Hematopoietic multipotent progenitor cell treated with erythropoietin and hydrocortisone succinate and interleukin-3 and kit ligand, for 17 days (in vitro differentiated cells): Measurements from ENCODE around the gene SIRT3.

ENCODE experiments used
- DNase-seq: peaks from one replicate; pipeline ENCODE4 v3.0.0-alpha.2; 2015; ENCODE audit warnings: low spot score

The SIRT3 gene

DNA sequence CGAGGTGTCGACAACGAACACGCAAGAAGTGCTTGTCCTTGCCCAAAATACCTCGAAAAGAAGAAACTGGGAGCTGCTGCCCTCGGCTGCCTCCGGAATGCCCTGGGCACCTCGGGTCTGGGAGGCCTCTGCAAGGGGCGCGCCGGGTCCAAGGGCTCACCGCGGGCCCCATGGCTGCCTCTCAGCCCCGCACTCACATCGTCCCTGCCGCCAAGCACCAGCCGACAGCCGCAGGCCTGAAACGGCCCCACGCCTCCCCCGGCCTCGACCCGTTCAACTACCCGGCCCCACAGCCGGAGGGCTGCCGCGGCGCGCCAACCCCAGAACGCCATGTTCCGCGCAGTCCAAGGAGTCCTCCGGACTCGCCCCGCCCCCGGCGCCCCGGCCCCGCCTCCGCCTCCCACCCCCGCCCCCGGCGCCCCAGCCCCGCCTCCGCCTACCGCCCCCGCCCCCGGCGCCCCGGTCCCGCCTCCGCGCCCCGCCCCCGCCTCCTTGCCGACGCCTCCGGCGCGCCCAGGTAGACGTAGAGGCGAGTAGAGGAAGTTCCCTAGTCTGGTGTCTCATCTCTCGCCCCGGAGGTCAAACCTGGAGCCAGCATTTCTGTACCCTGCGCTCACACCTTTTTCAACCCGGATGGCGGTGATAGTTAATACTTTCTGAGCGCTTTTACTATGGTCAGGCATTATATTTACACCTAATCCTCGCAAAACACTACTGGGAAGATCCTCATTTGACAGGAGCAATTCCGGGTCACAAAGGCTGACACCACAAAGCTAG is at the start of gene SIRT3:
TSS of gene SIRT3 (minus strand) at position 346 of the 777 bp plus-strand sequence. CDS start at position 332, 14 bp downstream.
- DNase-seq: peak; percentile 89

DNA sequence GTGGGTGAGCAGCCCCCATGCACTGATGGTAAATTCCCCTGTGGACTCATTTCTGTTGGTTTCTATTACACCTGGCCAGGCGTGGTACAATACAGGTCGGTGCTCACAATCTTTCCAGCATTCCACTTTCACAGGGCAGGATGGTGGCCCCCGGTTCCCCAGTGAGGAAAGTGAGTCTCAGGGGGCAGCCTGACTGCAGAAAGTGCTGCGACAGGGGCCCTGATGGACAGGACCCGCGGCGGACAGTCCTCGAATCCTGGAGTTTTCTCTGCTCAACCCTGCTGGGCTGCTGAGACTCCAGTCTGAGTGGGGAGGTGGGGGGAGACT is 49.7 kb upstream of the SIRT3 start:
- DNase-seq: no peak

DNA sequence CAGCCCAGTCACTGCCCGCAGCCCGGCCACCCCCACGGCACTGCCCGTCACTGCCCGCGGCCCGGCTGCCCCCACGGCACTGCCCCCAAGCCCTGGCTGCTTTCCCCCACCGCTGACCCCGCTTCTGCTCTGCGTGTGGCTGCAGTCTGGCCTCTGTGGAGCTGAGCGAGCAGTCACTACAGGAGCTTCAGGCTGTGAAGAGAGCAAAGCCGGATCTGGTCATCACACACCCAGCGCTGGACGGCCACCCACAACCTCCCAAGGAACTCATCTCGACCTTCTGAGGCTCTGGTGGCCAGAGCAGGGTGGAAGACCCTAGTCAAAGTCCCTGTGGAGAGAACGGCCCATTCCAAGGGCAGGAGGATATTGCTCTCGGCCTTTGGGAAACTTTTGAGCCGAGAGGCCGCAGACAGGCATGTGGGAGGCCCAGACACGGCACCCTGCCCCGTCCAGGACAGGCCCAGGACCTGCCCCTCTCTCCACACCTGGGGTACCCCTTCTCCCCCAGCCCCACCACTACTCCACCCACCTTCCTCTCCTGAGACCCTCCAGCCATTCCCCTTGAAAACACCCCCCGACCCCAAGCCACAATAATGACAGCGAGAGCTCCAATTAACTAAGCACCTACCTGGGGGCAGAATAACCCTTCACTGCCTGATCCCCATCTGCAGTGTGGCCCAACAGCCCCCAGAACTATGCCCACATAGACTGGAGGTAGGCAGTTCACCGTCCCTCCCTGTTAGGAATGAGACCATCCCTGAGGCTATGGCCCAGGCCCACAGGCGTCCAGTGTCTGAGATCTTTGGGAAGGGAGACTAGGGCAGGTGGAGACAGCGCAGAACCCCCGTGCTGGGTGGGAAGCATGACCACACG is 49.1 kb upstream of the SIRT3 start:
- DNase-seq: no peak

DNA sequence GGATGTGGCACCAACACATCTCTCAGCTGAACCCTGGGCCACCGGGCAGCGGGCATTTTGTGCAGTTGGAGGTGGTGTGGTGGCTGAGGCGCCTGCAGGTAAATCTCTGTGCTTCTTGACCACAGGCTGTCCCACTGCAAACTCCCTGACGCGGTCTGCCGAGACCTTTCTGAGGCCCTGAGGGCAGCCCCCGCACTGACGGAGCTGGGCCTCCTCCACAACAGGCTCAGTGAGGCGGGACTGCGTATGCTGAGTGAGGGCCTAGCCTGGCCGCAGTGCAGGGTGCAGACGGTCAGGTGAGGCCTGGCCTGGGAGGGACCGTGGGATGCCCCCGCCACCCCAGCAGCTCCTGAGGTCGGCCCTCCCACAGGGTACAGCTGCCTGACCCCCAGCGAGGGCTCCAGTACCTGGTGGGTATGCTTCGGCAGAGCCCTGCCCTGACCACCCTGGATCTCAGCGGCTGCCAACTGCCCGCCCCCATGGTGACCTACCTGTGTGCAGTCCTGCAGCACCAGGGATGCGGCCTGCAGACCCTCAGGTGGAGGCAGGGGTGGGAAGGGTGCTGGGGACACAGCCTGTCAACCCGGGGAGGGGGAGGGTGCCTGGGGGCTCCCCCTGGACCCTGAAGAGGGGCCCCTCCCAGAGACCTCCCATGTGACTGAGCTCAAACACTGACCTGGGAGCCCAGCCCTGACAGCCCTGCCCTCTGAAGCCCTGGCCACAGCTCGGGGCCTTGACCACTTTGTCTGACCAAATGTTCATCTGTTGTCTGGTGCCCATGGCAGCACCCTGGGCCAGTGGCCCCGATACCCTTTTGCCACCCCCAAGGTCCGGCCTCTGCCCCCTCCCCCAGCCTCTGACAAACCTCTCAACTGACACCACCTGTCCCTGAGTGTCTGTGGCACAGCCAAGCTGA is 48.2 kb upstream of the SIRT3 start:
- no peak for DNase-seq

DNA sequence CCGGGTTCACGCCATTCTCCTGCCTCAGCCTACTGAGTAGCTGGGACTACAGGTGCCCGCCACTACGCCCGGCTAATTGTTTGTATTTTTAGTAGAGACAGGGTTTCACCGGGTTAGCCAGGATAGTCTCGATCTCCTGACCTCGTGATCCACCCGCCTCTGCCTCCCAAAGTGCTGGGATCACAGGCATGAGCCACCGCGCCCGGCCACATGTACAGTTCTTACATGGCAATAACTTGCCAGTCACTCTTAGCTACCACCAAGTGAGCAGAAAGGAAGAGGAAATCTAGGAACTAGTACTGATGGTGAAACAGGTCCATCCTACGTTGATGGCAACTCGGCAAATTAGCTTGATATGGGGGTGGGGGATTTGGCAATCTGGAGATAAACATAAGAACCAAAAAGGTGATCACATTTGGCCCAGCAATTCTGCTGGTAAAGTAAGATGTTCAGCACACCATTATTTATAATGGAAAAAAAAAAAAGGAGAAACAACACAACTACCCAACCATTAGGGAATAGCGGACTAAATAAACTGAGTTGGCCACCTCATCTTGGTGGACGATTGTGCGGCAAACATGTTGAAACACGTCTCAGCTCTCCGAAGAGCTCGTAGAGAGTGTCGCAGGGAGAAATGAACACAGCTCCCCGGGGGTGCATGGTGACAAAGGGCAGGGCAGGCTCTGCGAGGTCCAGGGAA is 47.4 kb upstream of the SIRT3 start:
- no peak for DNase-seq

DNA sequence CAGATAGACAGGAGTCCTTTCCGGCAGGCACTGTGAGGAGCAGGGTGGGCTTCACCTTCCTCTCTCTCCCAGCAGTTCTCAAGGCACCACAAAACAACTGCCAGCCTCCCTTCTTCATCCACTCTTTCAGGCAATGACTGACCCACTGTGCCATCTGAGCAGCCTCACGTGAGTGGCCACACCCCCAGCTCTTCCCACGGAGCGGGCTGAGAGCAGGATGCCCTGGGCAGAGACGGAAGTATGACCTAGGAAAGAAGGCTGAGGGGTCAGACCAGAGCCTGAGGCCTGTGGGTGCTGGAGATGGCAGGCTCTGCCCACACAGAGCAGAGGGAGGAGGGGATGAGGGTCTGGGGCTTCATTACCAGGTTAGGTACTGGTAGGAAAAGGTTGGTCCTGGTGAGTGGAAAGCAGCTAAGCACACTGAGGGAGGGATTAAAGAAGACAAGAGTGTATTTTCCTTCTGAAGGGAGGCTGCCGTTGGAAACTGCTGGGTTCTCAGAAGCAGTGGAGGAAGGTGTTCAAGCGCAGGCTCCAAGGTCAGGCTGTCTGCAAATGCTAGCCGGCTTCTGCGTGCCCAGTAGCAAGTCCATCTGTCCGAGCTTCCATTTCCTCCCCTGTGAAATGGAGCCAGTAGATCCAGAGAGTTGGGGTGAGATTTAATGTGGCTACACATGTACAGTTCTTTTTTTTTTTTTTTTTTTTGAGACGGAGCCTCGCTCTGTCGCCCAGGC is 46.7 kb upstream of the SIRT3 start:
- DNase-seq: no peak

DNA sequence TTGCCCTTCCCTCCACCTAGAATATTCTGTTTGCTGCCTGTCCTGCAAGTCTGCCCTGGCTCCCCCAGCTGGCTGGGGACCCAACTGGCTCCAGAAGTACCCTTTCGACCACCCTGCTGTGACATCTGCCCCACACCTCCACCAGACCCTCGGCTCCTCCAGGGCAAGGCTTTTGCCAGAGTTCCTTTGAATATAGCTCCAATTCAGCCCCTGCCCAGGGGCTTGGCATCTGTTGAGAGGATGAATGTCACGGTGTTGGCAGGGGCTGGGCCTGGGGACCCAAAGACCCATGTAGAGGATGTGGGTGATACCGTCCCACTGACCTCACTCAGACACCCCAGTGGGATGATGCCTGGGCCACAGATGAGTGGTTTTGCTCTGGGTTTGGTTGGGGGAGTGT is 46.0 kb upstream of the SIRT3 start:
- DNase-seq: no peak

DNA sequence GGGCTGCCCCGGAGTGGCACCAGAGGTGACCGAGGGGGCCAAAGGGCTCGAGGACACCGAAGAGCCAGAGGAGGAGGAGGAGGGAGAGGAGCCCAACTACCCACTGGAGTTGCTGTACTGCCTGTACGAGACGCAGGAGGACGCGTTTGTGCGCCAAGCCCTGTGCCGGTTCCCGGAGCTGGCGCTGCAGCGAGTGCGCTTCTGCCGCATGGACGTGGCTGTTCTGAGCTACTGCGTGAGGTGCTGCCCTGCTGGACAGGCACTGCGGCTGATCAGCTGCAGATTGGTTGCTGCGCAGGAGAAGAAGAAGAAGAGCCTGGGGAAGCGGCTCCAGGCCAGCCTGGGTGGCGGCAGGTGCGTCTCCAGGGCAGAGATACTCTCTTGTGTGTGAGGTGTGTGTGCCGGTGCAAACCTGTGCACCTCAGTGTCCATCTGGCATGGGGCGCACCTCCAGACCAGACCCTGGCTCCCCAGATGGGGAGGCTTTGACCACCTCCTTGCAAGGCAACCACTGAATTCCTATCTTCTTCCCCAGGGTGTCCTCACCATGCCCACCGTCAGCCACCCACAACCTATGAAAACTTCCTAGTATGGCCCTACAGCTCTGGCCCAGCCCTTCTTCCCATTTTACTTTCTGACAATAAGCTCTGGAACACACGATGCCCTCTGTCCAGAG is 45.5 kb upstream of the SIRT3 start:
- no peak for DNase-seq

DNA sequence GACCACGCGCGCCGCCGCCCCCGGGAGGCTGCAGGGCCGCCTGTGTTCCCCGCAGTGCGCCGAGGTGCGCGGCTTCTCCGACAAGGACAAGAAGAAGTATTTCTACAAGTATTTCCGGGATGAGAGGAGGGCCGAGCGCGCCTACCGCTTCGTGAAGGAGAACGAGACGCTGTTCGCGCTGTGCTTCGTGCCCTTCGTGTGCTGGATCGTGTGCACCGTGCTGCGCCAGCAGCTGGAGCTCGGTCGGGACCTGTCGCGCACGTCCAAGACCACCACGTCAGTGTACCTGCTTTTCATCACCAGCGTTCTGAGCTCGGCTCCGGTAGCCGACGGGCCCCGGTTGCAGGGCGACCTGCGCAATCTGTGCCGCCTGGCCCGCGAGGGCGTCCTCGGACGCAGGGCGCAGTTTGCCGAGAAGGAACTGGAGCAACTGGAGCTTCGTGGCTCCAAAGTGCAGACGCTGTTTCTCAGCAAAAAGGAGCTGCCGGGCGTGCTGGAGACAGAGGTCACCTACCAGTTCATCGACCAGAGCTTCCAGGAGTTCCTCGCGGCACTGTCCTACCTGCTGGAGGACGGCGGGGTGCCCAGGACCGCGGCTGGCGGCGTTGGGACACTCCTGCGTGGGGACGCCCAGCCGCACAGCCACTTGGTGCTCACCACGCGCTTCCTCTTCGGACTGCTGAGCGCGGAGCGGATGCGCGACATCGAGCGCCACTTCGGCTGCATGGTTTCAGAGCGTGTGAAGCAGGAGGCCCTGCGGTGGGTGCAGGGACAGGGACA is 44.8 kb upstream of the SIRT3 start:
- DNase-seq: no peak

DNA sequence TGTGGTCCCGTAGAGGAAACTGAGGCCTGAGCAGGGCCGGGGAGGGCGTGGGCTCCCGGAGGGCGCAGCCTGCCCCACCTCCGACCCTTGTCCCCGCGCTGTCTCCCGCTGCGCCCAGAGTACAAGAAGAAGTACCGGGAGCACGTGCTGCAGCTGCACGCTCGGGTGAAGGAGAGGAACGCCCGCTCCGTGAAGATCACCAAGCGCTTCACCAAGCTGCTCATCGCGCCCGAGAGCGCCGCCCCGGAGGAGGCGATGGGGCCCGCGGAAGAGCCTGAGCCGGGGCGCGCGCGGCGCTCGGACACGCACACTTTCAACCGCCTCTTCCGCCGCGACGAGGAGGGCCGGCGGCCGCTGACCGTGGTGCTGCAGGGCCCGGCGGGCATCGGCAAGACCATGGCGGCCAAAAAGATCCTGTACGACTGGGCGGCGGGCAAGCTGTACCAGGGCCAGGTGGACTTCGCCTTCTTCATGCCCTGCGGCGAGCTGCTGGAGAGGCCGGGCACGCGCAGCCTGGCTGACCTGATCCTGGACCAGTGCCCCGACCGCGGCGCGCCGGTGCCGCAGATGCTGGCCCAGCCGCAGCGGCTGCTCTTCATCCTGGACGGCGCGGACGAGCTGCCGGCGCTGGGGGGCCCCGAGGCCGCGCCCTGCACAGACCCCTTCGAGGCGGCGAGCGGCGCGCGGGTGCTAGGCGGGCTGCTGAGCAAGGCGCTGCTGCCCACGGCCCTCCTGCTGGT is 44.0 kb upstream of the SIRT3 start:
- DNase-seq: no peak

DNA sequence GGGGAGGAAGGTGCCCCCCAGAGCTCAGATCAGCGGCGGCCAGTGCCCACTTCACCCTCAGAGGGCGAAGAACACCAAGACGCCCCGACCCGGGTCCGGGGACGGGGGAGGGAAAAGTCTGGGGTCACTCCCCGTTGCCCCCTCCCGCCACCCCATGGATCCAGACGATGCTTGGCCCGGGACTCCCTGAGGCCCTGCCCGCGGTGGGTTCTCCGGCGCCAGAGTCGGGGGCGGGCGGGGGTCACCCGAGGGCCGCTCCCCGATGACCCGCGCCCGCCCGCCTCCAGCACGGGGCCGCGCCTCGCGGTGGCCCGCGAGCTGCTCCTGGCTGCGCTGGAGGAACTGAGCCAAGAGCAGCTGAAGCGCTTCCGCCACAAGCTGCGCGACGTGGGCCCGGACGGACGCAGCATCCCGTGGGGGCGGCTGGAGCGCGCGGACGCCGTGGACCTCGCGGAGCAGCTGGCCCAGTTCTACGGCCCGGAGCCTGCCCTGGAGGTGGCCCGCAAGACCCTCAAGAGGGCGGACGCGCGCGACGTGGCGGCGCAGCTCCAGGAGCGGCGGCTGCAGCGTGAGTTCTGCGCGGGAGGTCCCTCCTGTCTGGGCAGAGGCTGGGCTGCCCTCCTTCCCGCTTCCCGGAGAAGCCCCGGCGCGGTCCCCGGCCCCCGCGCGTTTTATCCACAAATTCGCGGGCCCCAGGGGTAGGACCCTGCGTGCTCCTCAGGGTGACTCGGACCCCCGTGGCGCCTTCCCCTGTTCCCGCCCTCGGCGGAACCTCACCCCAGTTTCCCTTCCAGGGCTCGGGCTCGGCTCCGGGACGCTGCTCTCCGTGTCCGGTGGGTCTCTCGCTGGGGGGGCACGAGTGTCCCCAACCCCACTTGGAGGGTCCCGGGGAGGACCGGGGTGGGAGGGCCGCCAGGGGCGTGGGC is 43.2 kb upstream of the SIRT3 start:
- DNase-seq: no peak

DNA sequence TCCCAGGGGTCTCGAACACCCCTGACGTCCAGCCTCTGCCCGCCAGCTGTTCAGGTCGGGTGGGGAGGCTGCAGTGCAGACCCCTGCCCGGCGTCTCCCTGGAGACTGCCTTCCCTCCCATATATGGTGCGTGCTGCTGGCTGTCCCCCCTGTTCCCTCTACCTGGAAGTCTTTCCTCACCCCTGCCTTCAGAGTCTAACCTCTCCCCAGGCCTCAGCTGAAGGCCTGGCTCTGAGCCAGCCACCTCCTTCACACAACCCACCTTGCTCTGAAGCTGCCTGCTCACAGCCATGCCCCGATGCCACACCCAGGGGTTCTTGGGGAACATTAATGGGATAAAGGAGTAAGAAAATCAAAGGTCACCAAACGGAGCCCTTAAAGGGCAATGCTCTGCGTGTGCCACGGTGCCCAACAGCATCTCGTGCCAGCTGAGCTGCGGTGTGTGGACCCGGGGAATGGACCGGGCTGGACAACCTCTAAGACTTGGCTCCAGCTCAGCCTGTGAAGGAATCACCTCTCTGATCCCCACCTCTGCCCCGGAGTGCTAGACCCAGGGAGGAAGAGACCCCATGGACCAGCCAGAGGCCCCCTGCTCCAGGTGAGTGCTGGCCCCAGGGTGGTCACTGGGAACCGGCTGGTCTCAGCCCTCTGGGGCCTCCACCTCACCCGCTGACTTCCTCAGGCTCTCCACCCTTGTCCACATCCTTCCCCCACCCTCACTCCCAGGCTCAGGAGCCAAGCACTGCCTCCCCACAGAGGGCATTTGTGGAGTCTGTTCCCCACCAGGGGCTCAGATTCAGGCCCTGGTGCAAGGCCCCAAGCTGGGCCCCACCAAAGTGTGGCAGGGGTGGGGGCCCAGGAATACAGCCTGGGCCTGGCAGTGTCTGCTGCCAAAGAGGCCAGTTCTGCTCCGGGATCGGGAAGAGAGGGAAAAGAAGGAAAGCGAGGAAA is 42.1 kb upstream of the SIRT3 start, which contains the start of gene NLRP6:
TSS of gene NLRP6 (plus strand) at position 407 of the 951 bp plus-strand sequence. CDS start at position 570, 163 bp downstream.
- no peak for DNase-seq

DNA sequence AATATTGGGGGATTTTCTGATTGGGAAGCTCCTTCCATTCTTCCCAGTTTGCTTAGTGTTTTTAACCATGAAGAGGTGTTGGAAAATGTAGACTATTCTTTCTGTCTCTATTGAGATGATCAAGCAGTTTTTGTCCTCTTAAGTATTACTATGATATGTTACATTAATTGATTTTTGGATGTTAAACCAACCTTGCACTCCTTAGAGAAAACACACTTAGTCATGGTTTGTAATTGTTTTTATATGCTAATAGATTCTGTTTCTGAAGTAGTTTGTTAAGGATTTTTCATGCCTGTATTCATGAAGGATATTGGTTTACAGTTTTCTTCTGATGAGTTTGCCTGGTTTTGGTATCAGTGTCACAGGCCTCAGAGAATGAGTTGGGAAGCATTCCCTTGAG is 40.1 kb upstream of the SIRT3 start:
- DNase-seq: no peak

DNA sequence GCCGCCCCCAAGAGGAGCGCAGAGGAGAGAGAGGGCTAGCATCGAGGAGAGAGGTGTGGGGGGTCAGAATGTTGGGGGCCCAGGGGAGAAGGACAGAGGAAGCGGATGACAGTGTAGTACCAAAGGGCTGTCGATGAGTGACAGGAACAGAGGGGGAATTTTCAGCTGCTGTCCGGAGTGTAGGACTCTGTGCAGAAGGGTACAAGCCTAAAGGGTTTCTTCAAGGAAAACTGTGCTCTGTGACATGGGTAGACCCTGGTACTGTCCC is 36.7 kb upstream of the SIRT3 start:
- no peak for DNase-seq

DNA sequence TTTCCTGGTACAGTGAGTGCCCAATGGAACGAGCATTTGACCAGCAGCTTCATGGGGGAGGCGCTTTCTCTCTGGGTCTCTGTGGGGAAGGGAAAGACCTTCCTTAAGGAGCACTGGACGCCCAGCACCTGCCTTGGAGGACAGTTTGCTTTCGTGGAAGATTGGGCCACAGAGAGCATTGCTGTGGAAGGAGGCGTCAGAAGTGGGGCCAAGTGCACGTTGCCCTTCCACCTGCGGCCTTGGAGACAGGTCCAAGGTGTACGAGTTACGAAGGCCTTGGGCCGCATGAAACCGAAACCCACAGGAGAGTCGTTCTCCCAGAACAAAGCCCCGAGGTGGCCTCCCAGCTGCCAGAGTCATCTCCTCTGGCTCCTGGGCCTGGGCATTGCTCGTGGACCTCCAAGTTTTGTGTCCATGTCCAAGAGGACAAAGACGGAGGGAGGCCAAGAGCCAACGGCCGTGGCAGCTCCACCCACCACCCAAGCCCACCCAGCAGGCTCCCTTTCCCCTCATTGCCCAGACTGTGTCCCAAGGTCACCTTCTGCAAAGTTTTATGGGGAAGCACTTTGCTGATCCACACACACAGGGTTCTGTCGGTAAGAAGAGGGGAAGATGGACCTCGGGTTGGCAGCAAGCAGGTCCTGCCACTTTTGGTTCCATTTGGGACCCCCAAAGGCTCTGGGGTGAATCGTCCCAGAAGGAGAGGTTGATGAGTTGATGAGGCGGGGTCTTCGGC is 36.2 kb upstream of the SIRT3 start:
- no peak for DNase-seq

DNA sequence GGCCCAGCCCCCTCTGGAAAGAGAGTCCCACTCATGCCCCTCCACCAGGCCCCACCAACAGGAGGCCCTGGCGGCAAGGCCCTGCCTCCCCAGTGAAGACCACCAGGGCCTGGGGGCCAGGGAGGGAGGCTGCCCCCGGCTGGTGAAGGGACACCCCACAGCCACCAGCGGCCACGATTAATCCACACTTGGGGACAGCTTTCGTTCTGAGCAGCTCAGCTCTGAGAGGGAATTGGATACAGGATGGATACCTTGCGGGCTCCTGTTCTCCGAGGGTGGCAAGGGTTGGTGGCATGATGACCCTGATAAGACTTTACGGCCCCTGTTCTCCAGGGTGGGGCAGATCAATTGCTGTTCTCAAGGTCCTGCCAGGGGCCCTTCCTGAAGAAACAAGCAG is 35.2 kb upstream of the SIRT3 start:
- no peak for DNase-seq
